IMR-90 (cell line): ENCODE data around the gene NIPSNAP2. TPM values are rescaled to one million over a fixed set of nuclear protein-coding genes. Genes with fewer than 3 reads are reported as not detected.

Experiments
- ATAC-seq: fragments of 200-7000 bp; cut with Tn5 transposase; 2 replicates; pipeline ENCODE4 v1.9.1; 2020; ENCODE audit warnings: low read depth, mild to moderate bottlenecking, moderate library complexity
- BruUV-seq: library from RNA; stranded (reverse); fragments of 400-500 nt; replicated peaks from 2 replicates; lab custom pipeline; 2021; lab: Mats Ljungman, UMichigan
- CTCF ChIA-PET: fragments of 300-600 bp; formaldehyde crosslinking; extraction: SDS; loops from one replicate; lab custom pipeline; 2021; ENCODE audit warnings: antibody characterized with exemption; lab: Yijun Ruan, JAX
- POLR2A ChIA-PET: fragments of 300-600 bp; sonication (Branson Sonifier 250); formaldehyde crosslinking; loops from one replicate; lab custom pipeline; 2022; ENCODE audit warnings: antibody characterized with exemption; ENCODE audit not compliant: unreplicated experiment; lab: Charles Lee
- DNase-seq: peaks from one replicate; pipeline ENCODE4 v3.0.0; 2013
- H2AFZ ChIP-seq: replicated peaks from 2 replicates; pipeline ENCODE3; 2013; ENCODE audit warnings: low read length, mild to moderate bottlenecking; ENCODE audit not compliant: poor library complexity
- H2AK5ac ChIP-seq: 2 replicates; pipeline ENCODE4 v1.6.1; 2013; ENCODE audit warnings: low read depth, low read length, inconsistent platforms
- H2AK9ac ChIP-seq: replicated peaks from 2 replicates; pipeline ENCODE3; 2013; ENCODE audit warnings: mild to moderate bottlenecking, low read depth, low read length, moderate library complexity; ENCODE audit not compliant: poor library complexity
- H2BK120ac ChIP-seq: 2 replicates; pipeline ENCODE4 v1.6.1; 2013; ENCODE audit warnings: low read depth, low read length, inconsistent platforms
- H2BK15ac ChIP-seq: 3 replicates; pipeline ENCODE4 v1.6.1; 2013; ENCODE audit warnings: low read depth, low read length, inconsistent platforms
- H2BK20ac ChIP-seq: 2 replicates; pipeline ENCODE4 v1.6.1; 2013; ENCODE audit warnings: low read depth, mild to moderate bottlenecking, inconsistent platforms, low read length, moderate library complexity
- H2BK5ac ChIP-seq: 2 replicates; pipeline ENCODE4 v1.6.1; 2013; ENCODE audit warnings: mild to moderate bottlenecking, low read depth, low read length, inconsistent platforms; ENCODE audit not compliant: poor library complexity, severe bottlenecking
- H3K14ac ChIP-seq: replicated peaks from 2 replicates; pipeline ENCODE4 v1.6.1; 2013; ENCODE audit warnings: low read depth, low read length, inconsistent platforms
- H3K18ac ChIP-seq: 2 replicates; pipeline ENCODE4 v1.6.1; 2013; ENCODE audit warnings: low read depth, low read length, control low read depth
- H3K23ac ChIP-seq: 2 replicates; pipeline ENCODE4 v1.6.1; 2013; ENCODE audit warnings: low read depth, low read length, inconsistent platforms
- H3K27ac ChIP-seq: 2 replicates; pipeline ENCODE4 v1.5.1; 2013; ENCODE audit warnings: mild to moderate bottlenecking, control low read depth, low read length; ENCODE audit not compliant: insufficient read depth
- H3K27me3 ChIP-seq: 2 replicates; pipeline ENCODE4 v1.6.1; 2013; ENCODE audit warnings: low read length; ENCODE audit not compliant: control insufficient read depth, insufficient read depth
- H3K36me3 ChIP-seq: 2 replicates; pipeline ENCODE4 v1.6.1; 2013; ENCODE audit warnings: low read length, mixed read lengths; ENCODE audit not compliant: control insufficient read depth, insufficient read depth
- H3K4ac ChIP-seq: 2 replicates; pipeline ENCODE4 v1.6.1; 2013; ENCODE audit warnings: low read depth, low read length, inconsistent platforms
- H3K4me1 ChIP-seq: 2 replicates; pipeline ENCODE4 v1.6.1; 2013; ENCODE audit warnings: low read length, mixed read lengths; ENCODE audit not compliant: control insufficient read depth, insufficient read depth
- H3K4me2 ChIP-seq: 2 replicates; pipeline ENCODE4 v1.6.1; 2013; ENCODE audit warnings: low read depth, mild to moderate bottlenecking, control low read depth, low read length, moderate library complexity
- H3K4me3 ChIP-seq: 2 replicates; pipeline ENCODE4 v1.5.1; 2013; ENCODE audit warnings: low read depth, mild to moderate bottlenecking, control low read depth, low read length, moderate library complexity; ENCODE audit not compliant: insufficient read depth
- H3K56ac ChIP-seq: 2 replicates; pipeline ENCODE4 v1.6.1; 2013; ENCODE audit warnings: low read length, inconsistent platforms; ENCODE audit not compliant: insufficient read depth; ENCODE audit errors: extremely low read depth
- H3K79me1 ChIP-seq, 2 experiments: 2 replicates each; pipeline ENCODE4 v1.6.1; 2013; ENCODE audit warnings: low read length in 2 of 2, inconsistent platforms in 1 of 2, low read depth in 1 of 2
- H3K9ac ChIP-seq: 2 replicates; pipeline ENCODE4 v1.6.1; 2013; ENCODE audit warnings: low read depth, low read length, control low read depth
- H3K9me1 ChIP-seq: 2 replicates; pipeline ENCODE4 v1.6.1; 2013; ENCODE audit warnings: low read length, inconsistent platforms; ENCODE audit not compliant: insufficient read depth
- H3K9me3 ChIP-seq: 2 replicates; pipeline ENCODE4 v1.6.1; 2013; ENCODE audit warnings: low read length; ENCODE audit not compliant: control insufficient read depth, insufficient read depth
- H4K20me1 ChIP-seq: 2 replicates; pipeline ENCODE4 v1.6.1; 2013; ENCODE audit warnings: low read length, inconsistent platforms; ENCODE audit not compliant: insufficient read depth
- H4K5ac ChIP-seq: 2 replicates; pipeline ENCODE4 v1.6.1; 2013; ENCODE audit warnings: mild to moderate bottlenecking, low read depth, low read length, control low read depth
- H4K8ac ChIP-seq, 2 experiments: 2 replicates each; pipeline ENCODE4 v1.6.1; 2013; ENCODE audit warnings: low read depth in 2 of 2, low read length in 2 of 2, control low read depth in 1 of 2, inconsistent platforms in 1 of 2
- H4K91ac ChIP-seq: 2 replicates; pipeline ENCODE4 v1.6.1; 2013; ENCODE audit warnings: low read depth, low read length, inconsistent platforms; ENCODE audit not compliant: insufficient read depth
- BHLHE40 ChIP-seq: fragments of 150-350 bp; IDR thresholded peaks from 2 replicates; pipeline ENCODE4 v1.6.1; 2016; ENCODE audit warnings: mild to moderate bottlenecking, low read depth, low read length
- CHD1 ChIP-seq: IDR thresholded peaks from 2 replicates; pipeline ENCODE4 v1.6.1; 2012; ENCODE audit warnings: low read depth, low read length, improper control_type of control experiment
- FOS ChIP-seq: fragments of 150-350 bp; IDR thresholded peaks from 2 replicates; pipeline ENCODE4 v1.6.1; 2016; ENCODE audit warnings: low read depth, low read length
- MAZ ChIP-seq: IDR thresholded peaks from 2 replicates; pipeline ENCODE4 v1.6.1; 2012; ENCODE audit warnings: low read depth, mild to moderate bottlenecking, low read length, improper control_type of control experiment, moderate library complexity, borderline replicate concordance
- MXI1 ChIP-seq: IDR thresholded peaks from 2 replicates; pipeline ENCODE4 v1.6.1; 2012; ENCODE audit warnings: low read depth, mild to moderate bottlenecking, low read length, moderate library complexity, borderline replicate concordance
- POLR2A ChIP-seq: IDR thresholded peaks from 2 replicates; pipeline ENCODE4 v1.6.1; 2012; ENCODE audit warnings: mild to moderate bottlenecking, low read depth, low read length
- RAD21 ChIP-seq: IDR thresholded peaks from 2 replicates; pipeline ENCODE4 v1.6.1; 2012; ENCODE audit warnings: low read length, improper control_type of control experiment
- RFX5 ChIP-seq: IDR thresholded peaks from 2 replicates; pipeline ENCODE4 v1.8.0; 2012; ENCODE audit warnings: low read depth, mild to moderate bottlenecking, low read length, moderate library complexity
- SMC3 ChIP-seq: fragments of 150-350 bp; IDR thresholded peaks from 2 replicates; pipeline ENCODE4 v1.6.1; 2016; ENCODE audit warnings: low read depth, mild to moderate bottlenecking, antibody characterized with exemption, low read length, moderate library complexity
- WGBS, 2 experiments: methylation state at CpG; one replicate each; pipeline versions ENCODE4 v1.1.5 to v1.1.7; 2013; ENCODE audit warnings: missing lambda C conversion rate in 2 of 2; ENCODE audit not compliant: insufficient read length in 1 of 2; ENCODE audit errors: extremely low coverage in 2 of 2; 5-methylcytosine and 5-hydroxymethylcytosine counted together
- dilution Hi-C: fragments of 300-500 bp; cut with HindIII; formaldehyde crosslinking; loops from one replicate; pipeline ENCODE4 v1.14.3; 2018; ENCODE audit warnings: low sequenced_read_pairs; ENCODE audit not compliant: unreplicated experiment
- in situ Hi-C: fragments of 300-500 bp; cut with MboI; formaldehyde crosslinking; loops from 3 replicates; pipeline ENCODE4 v1.14.3; 2019; ENCODE audit warnings: low sequenced_read_pairs, inconsistent platforms, mixed read lengths
- intact Hi-C: fragments of 100-400 bp; cut with micrococcal nuclease; formaldehyde crosslinking; loops from 2 replicates; pipeline ENCODE4 v1.10.0; 2022
- polyA plus RNA-seq, 3 experiments: library from polyadenylated mRNA; depleted of rRNA; stranded (reverse); fragments of >200 nt; gene quantifications; 2 replicates each; pipeline ENCODE4 v1.2.3, GENCODE V29; 2012; ENCODE audit warnings: low replicate concordance in 1 of 3
- total RNA-seq: library from RNA; depleted of rRNA; stranded (reverse); fragments of >200 nt; gene quantifications from 2 replicates; pipeline ENCODE4 v1.2.3, GENCODE V29; 2012

The NIPSNAP2 gene
- total and polyA plus RNA-seq, 2 of the 4 experiments (the other 2 are of a cell fraction): 33.7 to 42.8 TPM

GRCh38 chr7:55973747-55974250 is 9.4 kb downstream of the NIPSNAP2 start:
- Histone ChIP-seq H3K79me1 (peaks cover 34 to 49% of the 10 kb centered on the region in 2 experiments), H3K4me3 (no peak overlapping the region), H2BK20ac (no peak overlapping the region), H4K91ac (no peak overlapping the region), H2BK120ac (no peak overlapping the region), H3K18ac (no peak overlapping the region), H3K9ac (no peak overlapping the region), H3K9me3 (no peaks in the 10 kb centered on the region), H2AK5ac (no peak overlapping the region), H3K9me1 (peaks cover 8% of the 10 kb centered on the region; the same call in 1 of the 2 replicates), H2BK15ac (no peak overlapping the region), H3K27ac (no peak overlapping the region), H4K8ac (no peak overlapping the region), H3K56ac (no peak overlapping the region), H3K4ac (no peak overlapping the region), H2AK9ac (no peak overlapping the region), H4K5ac (no peak overlapping the region), H4K20me1 (peaks cover 23% of the 10 kb centered on the region), H3K14ac (no peak overlapping the region), H3K4me2 (no peak overlapping the region), H3K36me3 (peaks cover 10% of the 10 kb centered on the region), H2AFZ (no peak overlapping the region), H2BK5ac (no peak overlapping the region), H3K27me3 (no peaks in the 10 kb centered on the region), H3K23ac (no peak overlapping the region), H3K4me1 (peaks cover 2% of the 10 kb centered on the region; the same call in 1 of the 2 replicates)
- TF ChIP-seq MXI1: no peak
- no peak for TF ChIP-seq CHD1
- TF ChIP-seq POLR2A: no peak
- TF ChIP-seq SMC3: no peak
- no peak for TF ChIP-seq FOS
- no peak for TF ChIP-seq BHLHE40
- no peak for TF ChIP-seq MAZ
- TF ChIP-seq RFX5: no peak
- no peak for TF ChIP-seq RAD21
- intact Hi-C loops (no loop called here), in situ Hi-C loops (loop anchor here (25.0 kb wide), 2 partner anchors 536 to 686 kb away; no protein-coding TSS in a partner anchor), dilution Hi-C loops (no loop called here)
- ATAC-seq (no peak), DNase-seq (no peak)
- POLR2A ChIA-PET: no interaction called here
- WGBS, 2 experiments: no CpG with 5 or more reads among the region's 7 CpGs
- CTCF ChIA-PET: no interaction called here
- BruUV-seq: no TSS peak
